GM19324 (cell line): ENCODE measurements around the gene CHST1.

Source experiments
- ATAC-seq: cut with Tn5 transposase; IDR thresholded peaks from one replicate; pipeline ENCODE4 v1.9.1; 2021; ENCODE audit warnings: mild to moderate bottlenecking, moderate library complexity; ENCODE audit not compliant: unreplicated experiment, low FRiP score

Gene CHST1

DNA sequence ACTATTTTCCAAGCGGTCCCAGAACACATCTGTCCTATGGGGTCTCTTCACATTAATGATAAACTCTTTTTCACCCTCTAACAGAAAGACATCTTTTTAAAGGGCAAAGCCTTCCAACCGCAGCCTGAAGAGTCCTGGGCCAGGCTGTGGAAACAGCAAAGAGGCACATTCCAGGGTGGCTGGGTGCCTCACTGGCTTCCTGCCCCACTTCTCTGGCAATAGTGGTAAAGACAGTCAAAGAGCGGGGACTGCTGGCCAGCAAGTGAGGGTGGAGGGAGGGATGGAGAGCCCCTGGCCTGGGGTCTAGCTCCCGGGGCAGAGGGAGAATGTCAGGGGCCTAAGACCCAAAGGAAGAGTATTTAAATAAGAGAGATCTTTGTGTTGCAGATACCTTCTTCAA is 10.2 kb upstream of the CHST1 start:
- no peak for ATAC-seq

DNA sequence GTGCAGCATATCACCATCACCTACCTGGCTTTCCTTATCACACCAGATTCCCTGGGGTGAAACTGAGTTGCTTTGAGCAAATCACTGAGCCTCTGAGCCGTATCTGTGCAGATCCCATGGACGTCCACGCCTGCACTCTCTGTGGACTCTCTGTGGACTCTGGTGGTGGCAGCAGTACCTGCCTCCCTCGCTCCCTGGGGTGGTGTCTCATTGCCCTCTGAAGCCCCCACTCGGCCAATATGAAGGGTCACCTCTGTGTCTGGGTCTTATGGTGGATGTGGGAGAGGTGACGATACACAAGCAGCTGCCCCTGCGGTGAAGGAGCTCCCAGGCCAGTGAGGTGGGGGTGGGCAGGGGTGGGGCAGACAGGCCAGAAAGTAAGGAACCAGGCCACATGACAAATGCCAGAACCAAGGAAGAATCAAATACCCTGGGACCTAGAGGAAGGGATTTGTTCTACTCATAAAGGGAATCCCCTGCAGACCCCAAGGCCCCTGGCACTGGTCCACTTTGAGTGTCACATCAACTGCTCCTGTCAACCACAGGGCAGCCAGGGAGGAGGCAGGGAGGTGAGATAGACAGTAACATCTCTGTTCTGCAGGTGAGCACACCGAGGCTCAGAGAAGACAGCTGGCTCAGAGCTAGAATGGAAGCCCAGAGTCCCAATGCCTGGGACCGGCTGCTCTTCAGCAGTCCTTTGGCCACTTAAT is 9.2 kb upstream of the CHST1 start:
- no peak for ATAC-seq

- ATAC-seq, result no peak
Observed at GRCh38 chr11:45673441-45673840, 8.0 kb upstream of the CHST1 start.

- no peak for ATAC-seq
Observed at GRCh38 chr11:45672593-45672992, 7.2 kb upstream of the CHST1 start.

DNA sequence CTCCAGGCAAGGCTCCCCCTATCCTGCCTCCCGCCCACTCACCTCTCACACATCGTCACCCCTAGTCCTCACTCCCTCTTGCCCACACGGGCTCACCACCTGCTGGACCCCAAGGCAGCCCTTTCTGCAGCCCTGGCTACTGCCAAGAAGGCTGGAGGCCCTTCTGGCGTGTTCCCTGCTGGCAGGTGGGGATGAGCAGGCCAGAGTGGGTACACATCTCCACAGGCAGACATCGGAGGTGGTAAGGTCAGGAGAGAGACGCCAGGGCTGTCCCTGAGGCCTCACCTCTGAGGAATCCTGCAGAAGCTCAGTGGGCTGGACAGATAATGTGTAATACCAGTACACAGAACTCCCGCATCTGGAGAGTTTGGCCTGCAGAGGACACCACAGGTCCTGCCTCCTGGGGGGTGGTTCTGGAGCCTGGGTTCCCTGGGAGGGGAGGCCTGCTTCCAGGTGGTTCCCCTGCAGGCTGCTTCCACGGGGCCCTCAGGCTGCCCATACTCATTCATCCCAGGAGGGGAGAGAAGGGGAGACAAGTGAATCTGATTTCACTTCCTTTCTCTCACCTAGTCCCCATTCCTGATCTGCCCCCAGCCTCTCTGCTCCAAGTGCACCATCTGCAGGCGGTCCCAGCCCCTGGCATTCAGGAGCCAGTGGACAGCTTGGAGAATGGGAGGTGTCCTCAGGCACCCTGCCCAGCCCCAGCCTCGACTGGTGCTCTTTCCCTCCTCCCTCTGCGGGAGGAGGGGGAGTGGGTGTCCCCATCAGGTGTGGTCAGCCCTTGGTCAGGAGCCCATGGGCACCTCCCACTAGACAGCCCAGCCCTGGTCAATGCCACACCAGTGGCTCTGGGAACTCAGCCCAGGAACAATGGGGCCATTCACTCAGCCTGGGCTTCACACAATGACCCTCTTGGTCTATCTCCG is 6.1 kb upstream of the CHST1 start:
- no peak for ATAC-seq

- ATAC-seq, result no peak
Observed at GRCh38 chr11:45670386-45671135, 5.1 kb upstream of the CHST1 start.

- ATAC-seq, result no peak
Observed at GRCh38 chr11:45669956-45670355, 4.5 kb upstream of the CHST1 start.

GRCh38 chr11:45669146-45669545 is 3.7 kb upstream of the CHST1 start:
- ATAC-seq, result no peak

DNA sequence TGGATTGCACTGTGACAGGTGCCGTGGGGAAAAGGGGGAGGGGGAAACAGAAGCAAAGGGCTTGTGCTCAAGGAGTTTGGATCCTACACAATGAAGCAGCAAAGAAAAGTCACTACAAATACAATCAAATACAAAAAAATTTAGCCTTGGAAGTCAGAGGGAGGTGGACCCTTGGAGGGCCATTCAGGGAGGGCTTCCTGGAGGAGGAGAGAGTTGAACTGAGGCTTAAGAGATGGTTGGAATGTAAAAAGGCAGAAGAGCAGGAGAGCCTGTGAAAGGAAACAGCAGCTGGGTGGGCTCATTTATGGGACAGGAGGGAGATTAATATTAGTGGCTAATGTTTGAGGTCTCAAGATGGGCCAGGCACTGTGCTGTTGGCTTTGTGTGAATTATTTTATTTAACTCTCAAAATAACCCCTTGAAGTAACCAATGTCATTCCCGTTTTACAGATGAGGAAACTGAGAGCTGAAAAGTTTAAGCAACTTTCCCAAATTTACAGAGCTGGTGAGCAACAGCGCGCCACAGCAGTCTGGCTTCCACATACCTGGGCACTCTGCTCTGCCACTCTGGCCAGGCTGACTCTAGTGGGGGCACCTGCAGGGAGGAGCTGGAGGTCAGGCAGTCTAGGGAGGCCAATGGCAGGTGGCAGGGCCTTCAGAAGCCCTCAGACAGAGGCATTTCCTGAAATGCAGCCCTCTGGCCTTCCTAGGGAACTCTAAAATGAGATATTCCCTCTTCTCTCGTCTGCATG is 2.7 kb upstream of the CHST1 start:
- ATAC-seq, result no peak

GRCh38 chr11:45666648-45667642 is 1.5 kb upstream of the CHST1 start:
- no peak for ATAC-seq

DNA sequence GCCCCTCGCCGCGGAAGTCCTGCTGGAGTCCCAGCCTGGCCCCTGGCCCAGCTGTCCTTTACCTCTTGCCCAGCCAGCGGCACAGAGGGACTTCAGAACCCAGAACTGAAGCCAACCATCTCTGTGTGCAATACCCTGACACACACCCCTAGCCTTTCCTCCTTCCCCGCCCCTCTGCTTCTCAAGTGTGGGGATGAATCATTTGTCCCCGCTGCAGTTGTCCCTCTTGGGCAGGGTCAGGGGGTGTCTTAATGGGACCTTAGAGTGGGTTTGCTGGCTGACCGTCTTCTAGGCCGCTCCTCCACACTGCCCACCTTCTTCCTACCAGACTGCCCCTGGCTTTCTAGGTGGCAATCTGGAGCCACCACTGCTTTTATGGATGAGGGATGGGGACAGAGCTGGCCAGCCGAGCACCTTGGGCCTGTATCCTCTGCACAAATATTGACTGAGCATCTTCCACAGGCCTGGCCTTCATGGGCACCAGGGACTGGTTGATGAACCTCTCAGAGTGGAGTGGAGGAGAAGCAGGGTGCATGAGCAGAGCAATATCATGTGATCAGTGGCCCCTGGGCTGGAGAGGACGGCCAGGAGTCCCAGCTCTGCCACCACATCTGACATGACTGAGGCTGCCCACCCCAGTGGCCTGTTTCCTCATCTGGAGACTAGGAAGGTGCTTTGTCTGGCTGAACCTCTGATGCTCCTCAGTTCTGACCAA is 668 bp upstream of the CHST1 start:
- no peak for ATAC-seq

DNA sequence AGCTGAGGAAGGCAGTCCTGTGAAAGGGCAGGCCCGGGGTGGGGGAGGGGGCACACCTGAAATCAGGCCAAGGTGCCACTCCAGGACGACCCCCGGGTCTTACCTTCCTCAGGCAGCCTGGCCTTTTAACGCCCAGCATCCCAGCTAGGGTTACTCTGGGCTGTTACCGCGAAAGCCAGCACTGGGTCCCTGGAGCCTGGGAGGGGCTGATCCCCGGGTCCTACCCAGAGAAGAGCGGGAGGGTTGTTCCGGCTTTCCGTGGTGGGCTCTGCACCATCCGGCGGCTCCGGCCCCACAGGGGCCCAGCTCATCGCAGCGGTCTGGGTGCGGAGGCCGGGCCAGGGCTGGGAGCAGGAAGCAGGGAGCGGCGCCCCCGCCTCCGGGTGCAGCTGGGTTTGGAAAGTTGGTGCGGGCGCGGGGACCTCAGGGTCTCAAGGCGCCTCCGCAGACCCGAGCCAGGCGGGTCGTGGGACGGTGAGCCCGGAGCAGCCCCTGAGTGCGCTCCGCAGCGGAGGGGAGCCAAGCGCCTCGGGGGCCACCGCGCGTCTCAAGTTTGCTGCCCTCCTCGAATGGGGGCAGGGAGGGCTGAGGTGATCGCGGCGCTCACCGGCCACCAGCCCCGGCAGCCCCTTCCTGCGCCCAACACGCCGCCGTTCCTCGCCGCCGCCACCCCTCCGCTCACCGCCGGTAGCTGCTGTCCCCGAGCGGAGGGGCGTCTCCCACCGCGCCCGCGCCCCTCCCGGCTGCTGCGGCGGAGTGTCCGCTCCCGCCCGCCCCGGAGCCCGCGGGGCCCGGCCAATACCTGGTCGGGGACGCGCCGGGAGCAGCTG is 831 bp downstream of the CHST1 start:
- ATAC-seq, result no peak

DNA sequence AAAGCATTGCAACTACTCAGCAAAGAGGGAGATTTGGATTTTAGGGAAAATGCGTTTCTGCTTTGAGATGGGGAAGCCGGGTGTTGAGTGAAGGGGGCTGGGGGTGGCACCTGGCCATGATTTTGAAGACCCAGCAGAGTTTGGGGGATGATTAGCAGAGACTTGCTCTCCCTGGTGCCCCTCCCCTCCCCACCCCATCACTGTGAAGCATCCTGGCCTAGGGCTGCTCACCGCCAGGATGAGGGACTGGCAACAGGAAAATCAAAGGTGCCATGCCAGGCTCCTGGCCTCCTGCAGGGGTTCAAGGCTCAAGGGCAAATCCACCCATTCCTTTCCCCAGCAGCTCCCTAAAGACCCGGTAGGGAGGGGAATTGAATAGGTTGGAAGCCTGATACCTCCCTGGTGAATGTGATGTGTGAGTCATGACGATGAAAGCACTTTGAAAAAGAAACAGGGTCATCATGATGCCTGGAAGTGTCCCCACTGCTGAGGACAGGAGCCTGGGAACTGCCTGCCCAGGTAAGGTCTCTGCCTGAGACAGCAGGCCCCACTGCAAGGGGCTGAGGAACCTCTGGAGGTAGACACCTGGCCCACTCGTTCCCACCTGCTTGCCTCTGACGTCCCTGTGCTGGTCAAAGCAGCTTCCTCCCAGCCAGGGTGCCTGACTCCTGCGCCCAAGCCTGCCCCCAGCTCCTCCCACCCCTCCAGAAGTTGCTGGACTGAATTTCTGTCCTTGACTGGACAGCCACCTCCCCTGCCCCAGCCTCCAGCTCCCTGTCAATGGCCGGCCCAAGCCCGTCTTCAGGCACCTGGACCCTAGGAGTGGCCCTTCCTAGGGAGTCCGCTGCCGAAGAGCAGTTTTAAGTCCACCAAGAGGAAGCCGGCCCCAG is 1.7 kb downstream of the CHST1 start:
- no peak for ATAC-seq

DNA sequence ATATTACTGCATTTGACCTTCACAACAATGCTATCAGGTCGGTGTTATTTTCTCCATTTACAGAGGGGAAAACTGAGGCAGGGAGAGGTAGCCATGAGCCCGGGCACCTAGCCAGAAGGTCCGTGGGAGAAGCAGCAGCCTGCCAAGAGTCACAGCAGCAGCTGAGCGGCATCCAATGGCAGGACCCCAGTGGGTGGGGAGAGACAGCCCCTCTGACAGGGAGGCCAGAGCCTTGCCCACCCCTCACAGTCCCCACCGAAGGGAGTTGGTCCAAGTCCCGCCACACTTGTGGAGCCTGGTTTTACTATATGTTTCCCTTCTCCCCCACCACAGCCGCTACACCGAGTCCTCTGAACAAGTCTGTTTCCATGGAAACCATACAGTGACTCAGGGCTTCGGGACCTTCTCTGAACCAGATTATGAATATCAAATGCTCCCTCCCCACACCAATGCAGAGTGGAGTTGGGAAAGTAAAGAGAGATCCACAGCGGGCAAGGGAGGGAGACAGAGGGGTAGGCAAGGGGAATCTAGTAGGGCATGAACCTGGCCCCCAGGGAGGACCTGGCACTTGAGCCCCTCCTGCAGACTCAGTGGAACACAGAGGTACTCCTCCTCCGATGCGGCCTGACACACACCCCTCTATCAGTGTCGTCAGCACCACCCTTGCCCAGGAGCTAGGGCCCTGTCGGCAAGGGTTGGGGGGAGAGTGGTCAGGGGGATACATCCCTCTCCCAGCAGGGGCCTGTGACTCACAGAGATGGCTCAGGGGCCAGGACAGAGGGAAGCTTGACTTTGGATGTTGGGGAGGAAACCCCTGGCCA is 2.5 kb downstream of the CHST1 start:
- ATAC-seq, result no peak

DNA sequence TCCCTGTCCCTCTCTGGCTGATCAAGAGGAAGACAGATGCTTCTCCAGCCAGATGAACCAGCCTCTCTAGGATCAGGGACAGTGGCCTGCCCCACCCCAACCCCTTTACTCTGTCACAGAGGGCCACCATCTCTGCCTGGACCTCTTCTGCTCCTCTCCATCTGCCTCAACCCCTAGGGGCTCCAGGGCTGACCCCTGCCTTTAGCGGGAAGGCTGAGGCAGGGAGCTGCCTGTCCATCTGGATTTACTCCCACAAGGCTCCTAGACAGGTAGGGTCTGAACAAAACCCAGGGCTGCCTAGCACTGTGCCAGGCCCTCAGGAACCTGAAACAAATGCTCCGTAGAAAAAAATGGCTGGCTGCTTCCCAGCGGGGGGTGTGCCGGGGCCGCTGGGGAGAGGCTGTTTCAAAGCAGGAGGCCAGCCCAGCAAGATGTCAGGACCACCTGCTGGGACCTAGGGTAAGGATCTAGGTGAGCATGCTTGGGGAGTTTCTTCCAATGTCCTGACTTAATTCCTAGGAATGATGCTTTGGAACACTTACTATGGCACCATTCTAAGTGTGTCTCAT is 3.2 kb downstream of the CHST1 start:
- no peak for ATAC-seq
